GM21717 (cell line): Measurements from ENCODE around the gene ZNF316.
A peak's percentile ranks its signal among the peaks of the same experiment; 100 is the strongest.

Experiments used
- ATAC-seq: cut with Tn5 transposase; IDR thresholded peaks from one replicate; pipeline ENCODE4 v1.9.1; 2021; ENCODE audit warnings: mild to moderate bottlenecking, moderate library complexity; ENCODE audit not compliant: unreplicated experiment

ZNF316 gene

GRCh38 chr7:6636741-6637543 is at the start of gene ZNF316:
Gene ZNF316, plus strand, starts transcription at chr7:6637318. Its CDS starts 5,092 bp downstream, at chr7:6642410.
- ATAC-seq: peak; percentile 59

DNA sequence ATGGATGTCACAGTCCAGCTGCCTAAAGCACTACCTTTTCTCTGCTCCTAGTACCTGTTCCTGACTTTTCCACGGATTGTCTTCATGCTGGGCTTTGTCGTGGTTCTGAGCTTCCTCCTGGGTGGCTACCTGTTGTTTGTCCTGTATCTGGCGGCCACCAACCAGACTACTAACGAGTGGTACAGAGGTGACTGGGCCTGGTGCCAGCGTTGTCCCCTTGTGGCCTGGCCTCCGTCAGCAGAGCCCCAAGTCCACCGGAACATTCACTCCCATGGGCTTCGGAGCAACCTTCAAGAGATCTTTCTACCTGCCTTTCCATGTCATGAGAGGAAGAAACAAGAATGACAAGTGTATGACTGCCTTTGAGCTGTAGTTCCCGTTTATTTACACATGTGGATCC is 48.6 kb upstream of the ZNF316 start:
- no peak for ATAC-seq

DNA sequence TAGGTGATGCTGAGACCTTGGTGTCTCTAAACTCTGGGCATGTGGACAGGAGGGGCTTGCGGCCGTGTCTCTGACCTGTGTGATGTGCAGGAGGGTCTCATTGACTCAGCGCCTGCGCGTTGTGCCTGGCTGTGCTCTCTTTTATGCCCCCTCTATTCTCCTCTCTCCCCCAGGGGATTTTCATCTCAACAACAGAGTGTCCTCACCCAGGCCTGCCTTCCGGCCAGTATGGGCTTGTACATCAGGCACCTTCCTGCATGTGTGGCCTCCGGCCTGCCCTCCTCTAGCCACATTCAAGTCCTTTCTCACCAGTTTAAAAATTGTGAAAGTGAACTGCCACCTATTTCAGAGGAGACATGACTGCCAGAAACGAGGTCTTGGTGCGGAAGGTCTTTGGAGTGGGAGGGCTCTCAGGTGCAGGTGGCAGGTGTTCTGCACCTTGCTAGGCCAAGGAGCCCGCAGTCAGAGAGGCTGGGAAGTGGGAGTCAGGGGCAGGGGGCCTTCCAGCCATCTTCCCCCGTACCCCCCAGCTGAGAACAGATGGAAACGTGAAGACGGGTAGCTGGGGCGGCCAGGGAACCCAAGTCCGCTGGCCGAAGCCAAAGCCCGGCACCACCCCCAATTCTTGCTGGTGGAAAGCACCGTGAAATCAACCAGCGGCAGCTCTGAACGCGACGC is 47.8 kb upstream of the ZNF316 start:
- ATAC-seq: no peak

DNA sequence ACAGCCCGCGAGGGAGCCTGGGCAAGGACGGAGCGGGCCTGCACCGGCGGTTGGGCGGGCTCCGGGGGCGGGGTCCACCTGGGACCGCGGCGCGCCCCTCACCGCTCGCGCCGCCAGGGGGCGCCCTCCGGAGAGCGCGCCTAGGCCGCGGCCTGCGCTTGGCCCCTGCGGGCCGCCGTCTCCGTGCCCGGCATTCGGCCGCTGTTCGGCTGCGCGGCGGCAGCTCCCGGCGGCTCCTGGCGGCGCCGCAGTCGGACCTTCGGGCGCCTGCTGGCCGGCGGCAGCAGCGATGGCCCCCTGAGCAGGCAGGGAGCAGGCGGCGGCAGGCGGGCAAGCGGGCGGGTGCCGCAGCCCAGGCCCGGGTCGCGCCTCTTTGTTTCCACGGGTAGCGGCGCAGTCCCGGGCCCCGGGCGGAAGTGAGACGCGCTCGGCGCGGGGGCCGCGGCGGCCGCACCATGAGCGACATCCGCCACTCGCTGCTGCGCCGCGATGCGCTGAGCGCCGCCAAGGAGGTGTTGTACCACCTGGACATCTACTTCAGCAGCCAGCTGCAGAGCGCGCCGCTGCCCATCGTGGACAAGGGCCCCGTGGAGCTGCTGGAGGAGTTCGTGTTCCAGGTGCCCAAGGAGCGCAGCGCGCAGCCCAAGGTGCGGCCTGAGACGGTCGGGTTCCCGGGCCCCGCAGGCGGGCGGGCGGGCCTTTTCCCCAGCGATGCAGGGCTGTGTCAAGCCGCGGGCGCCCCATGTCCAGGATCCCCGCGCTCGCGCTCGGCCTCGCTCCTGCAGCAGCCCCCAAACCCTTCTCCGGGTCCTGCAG is 47.1 kb upstream of the ZNF316 start, which contains the start of gene INTS15:
Gene INTS15 (plus strand): TSS at position 193 of the 816 bp plus-strand sequence. CDS start 263 bp downstream, at position 456.
- ATAC-seq: peak; percentile 90

DNA sequence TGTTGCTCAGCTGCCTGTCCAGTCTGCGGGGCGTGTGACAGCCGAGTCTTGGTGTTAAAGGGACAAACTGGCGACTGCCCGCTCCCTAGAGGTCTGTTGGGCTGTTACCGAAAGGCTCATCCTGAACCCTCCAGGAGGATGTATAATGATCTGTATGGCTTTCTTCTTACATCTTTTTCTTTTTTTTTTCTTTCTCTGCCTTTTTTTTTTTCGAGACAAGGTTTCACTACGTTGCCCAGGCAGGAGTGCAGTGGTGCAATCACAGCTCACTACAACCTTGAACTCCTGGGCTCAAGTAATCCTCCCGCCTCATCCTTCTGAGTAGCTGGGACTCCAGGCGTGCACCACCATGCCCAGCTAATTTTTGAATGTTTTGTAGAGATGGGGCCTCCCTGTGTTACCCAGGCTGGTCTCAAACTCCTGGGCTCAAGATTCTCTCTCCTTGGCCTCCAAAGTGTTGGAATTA is 46.4 kb upstream of the ZNF316 start:
- ATAC-seq: no peak

GRCh38 chr7:6600093-6600492 is 37.0 kb upstream of the ZNF316 start:
- no peak for ATAC-seq

DNA sequence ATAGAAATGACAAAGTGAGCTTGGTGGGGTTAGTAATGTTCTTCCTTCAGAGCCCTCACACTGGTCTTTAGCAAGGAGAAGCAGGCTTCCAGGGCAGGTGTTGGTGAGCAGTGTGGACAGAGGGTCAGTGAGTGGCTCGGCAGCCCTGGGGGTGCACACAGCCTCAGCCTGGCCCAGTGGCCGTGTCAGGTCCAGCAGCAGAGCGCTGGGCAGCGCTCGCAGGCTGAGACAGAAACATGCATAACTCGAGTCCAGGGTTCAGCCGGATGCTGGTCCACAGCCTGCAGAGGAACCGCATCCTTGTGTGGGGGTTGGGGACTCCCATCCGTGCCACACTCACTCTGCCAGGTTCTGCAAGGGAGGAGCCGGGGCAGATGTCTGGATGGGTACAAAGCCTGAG is 32.7 kb upstream of the ZNF316 start:
- no peak for ATAC-seq

DNA sequence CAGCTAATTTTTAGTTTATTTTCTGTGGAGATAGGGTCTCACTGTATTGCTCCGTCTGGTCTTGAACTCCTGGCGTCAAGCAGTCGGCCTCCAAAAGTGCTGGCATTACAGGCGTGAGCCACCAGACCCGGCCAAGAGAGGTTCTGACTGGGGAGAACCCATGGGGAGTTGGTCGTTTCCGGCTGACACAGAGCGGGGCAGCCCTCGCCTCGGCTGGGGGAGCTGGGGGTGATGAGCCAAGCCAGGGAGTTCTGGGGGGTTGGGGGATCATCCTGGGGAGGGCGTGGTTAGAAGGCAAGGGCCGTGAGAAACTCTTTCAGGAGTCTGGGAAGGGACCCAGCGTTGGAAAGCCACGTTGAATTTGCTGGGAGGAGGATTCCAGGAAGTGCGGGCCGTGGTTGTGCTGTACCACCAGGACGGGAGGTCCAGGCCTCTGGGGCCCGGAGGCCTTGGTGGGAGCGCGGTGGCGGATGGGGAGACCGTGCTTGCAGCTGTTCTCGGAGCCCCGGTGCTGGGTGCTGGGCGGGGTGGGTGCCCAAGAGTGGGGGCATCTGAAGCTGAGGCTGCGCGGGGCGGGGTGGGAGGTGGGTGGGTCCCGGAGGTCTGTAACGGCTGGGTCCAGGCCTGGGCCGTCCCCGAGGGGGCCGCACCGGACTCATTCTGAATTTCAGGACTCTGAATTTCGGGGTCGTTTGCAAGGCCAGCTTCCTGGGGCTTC is 30.1 kb upstream of the ZNF316 start:
- no peak for ATAC-seq

DNA sequence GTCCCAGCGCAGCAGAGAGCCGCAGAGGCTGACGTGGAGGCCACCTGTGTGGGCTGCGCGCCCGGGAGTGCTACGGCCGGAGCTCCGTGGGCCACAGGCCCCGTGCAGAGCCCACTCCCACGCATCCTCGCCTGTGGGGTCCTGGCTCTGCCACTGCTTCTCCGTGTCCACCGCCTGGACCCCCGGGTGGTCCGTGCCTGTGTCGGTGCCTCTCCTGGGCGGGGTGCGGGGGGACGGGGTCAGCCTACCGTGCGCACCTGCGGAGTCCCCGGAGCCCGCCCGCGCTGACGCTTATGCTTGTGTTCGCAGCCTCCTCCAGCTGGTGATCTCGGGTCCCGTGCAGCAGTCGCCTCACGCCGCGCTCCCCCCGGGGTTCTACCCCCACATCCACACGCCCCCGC is 29.5 kb upstream of the ZNF316 start:
- no peak for ATAC-seq

DNA sequence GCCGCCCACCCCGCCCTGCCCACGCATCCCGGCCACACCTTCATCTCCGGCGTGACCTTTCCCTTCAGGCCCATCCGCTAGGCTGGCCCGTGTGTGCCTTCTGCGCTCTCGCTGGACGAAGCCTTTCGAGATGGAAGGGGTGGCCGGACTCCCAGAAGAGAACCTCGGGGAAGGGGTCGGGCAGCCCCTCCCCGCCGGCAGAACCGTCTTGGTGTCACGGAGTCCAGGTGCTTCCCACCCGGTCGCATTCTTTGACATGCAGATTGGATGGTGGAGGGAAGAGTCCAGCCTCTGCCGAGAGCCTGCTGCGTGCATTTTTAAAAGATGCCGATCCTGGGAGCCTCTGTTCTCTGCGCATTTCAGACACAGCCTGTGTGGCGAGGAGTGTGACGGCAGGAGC is 29.0 kb upstream of the ZNF316 start:
- no peak for ATAC-seq

DNA sequence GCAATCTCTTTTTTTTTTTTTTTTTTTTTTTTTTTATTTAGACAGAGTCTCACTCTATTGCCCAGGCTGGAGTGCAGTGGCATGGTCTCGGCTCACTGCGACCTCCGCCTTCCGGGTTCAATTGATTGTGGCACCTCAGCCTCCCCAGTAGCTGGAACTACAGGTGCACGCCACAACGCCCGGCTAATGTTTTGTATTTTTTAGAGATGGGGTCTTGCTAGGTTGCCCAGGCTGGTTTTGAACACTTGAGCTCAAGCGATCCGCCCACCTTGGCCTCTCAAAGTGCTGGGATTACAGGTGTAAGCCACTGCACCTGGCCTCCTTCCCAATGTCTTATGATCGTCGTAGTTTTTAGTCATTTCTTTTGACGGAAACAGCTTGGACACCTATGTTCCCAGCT is 28.3 kb upstream of the ZNF316 start:
- no peak for ATAC-seq

- no peak for ATAC-seq
These were observed 24.3 kb upstream of the ZNF316 start for GRCh38 chr7:6612819-6613218.

- no peak for ATAC-seq
These were observed 23.4 kb upstream of the ZNF316 start for GRCh38 chr7:6613706-6614105.

DNA sequence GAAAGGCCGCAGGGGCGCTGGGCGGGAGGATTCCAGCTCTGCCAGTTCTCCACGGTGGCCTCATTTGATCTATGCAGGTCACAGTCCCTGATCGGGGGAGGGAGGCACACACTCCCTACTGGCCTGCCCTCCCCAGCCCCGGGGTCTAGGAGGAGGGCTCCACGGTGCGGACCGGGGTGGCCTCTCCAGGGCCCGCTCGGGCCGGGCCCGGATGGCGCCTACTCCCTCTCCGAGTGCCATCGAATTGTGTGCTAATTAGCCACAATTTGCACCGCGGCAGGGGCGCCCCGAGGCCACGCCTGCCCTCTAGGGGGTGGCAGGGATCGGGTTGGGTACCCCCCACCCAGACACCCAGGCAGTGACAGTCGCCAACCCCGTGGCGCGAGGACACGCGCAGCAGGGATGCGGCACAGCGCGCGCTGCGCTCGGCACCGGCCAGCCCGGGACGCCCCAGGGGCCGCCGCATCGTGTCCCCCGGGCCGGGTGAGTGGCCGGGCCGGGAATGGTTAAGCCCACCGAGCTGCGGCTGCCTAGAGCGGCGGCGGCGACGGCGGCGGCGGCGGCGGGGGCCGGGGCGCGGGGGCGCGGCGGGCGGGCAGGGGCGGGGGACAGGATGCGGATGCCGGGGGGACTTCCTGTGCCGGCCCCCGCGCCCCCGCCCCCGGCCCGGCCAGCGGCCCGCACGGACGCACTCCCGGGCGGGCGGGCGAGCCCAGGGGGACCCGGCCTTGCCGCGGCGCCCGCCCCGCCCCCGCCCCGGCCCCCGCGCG is 22.0 kb upstream of the ZNF316 start, which contains the start of gene ZNF853:
Gene ZNF853 (plus strand): TSS at position 658 of the 770 bp plus-strand sequence. CDS start 565 bp downstream, outside the sequence.
- ATAC-seq: no peak

DNA sequence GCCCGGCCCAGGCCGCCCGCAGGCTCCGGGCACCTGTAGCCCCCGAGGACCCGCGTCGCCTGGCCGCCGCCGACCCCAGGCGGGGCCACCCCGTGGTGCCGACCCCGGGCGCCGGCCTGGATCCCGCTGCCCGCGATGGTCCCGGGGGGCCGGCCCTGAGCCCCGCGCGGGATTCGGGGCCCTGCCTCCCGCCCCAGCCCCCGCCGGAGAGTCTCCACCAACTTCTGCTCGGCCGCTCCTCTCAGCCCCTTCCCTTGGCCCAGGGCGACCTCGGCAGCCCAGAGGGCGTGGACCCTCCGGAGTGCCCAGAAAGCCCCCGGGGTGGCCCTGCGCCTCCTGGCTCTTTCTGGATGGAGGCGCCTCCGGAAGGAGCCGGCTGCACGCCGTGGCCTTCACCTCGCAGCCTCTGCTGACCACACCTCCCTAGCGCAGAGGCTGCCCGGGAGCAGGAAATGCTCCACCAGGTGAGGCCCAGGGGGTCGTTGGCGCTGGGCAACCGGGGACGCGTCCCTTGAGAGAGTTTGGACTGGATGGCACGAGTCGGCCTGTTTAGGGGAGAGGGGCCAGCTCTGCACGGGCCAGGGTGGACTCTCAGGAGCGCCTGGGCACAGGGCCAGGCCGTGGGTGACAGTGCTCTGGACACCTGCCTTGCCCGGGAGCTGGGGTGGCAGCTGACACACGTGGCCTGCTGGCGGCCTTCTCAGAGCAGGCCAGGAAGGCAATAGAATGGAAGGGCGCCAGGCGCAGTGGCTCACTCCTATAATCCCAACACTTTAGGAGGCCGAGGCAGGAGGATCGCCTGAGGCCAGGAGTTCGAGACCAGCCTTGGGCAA is 21.2 kb upstream of the ZNF316 start:
- ATAC-seq: no peak

DNA sequence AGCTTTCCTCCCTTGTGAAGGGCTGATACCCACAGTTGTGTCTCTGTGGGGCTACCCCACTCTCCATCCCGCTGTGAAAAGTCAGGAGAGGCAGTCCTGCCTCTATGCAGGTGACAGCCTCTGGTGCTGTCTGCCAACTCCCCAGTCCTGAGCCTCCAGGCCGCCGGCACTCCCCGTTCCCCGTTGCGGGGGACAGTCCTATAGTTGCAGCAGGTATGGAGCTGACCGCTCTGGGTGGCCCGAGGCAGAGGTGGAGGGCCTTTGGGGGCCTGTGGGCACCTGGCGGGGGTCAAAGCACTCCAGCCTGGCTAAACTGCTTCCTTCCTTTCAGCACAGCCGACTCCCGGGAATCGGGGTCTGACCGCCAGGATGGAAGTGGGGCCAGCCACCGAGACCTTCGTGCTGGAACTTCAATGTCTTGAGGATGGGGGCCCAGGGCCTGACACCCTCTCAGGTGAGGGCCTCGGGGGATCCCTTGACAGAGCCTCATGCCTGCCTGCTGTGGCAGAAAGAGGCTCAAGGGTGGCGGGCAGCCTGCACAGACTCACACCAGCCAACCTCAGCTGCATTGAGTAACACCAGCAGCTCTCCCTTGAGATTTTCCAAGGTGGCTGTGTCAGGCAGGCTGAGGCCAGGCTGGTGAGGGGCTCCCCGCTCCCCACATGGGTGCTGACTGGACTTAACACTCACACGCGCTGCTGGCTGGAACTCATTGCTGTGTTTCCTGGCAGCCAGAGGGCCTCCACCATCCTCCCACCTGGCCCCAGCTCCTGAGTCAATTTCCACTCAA is 20.1 kb upstream of the ZNF316 start:
- ATAC-seq: no peak

GRCh38 chr7:6618621-6619020 is 18.5 kb upstream of the ZNF316 start:
- no peak for ATAC-seq

DNA sequence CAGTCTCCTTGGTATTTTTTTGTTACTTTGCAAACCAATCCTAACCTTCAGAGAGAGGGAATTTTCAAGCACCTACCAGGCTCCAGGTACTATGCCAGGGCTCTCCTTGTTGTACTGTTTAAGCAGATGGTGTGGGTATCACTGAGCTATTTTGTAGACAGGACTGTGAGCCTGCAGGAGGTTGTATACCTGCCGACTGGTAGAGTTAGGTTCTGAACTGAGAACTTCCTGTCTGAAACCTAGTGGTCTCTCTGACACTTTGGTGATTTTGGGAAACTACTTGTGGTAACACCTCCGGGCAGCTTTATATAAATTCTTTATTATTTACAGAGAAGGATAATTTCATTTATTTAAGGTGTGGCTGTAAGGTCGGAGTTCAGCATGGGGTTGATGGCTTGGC is 17.2 kb upstream of the ZNF316 start:
- no peak for ATAC-seq
